HG03378 (cell line): ENCODE results near the gene PTPRD.

Experiments used
- ATAC-seq: cut with Tn5 transposase; IDR thresholded peaks from one replicate; pipeline ENCODE4 v1.9.1; 2021; ENCODE audit warnings: mild to moderate bottlenecking, moderate library complexity; ENCODE audit not compliant: unreplicated experiment

PTPRD gene

GRCh38 chr9:9783211-9783610 lies 829.6 kb downstream of the PTPRD start:
- no peak for ATAC-seq

- no peak for ATAC-seq
Observed at GRCh38 chr9:9778293-9778692, 834.5 kb downstream of the PTPRD start.

- no peak for ATAC-seq
Observed at GRCh38 chr9:9774471-9774870, 838.3 kb downstream of the PTPRD start.

GRCh38 chr9:9771314-9771713 lies 841.5 kb downstream of the PTPRD start:
- ATAC-seq = no peak

GRCh38 chr9:9764821-9765220 lies 848.0 kb downstream of the PTPRD start:
- ATAC-seq = no peak

GRCh38 chr9:9754186-9754585 lies 858.6 kb downstream of the PTPRD start:
- ATAC-seq = no peak

GRCh38 chr9:9753266-9753665 lies 859.5 kb downstream of the PTPRD start:
- no peak for ATAC-seq

- no peak for ATAC-seq
Observed at GRCh38 chr9:9752722-9753121, 860.1 kb downstream of the PTPRD start.

- no peak for ATAC-seq
Observed at GRCh38 chr9:9751996-9752395, 860.8 kb downstream of the PTPRD start.

GRCh38 chr9:9750719-9751118 lies 862.1 kb downstream of the PTPRD start:
- no peak for ATAC-seq

GRCh38 chr9:9749591-9749990 lies 863.2 kb downstream of the PTPRD start:
- no peak for ATAC-seq

GRCh38 chr9:9747787-9748186 lies 865.0 kb downstream of the PTPRD start:
- ATAC-seq = no peak

- ATAC-seq = no peak
Observed at GRCh38 chr9:9746826-9747225, 866.0 kb downstream of the PTPRD start.

- ATAC-seq = no peak
Observed at GRCh38 chr9:9743822-9744221, 869.0 kb downstream of the PTPRD start.

GRCh38 chr9:9730174-9730573 lies 882.6 kb downstream of the PTPRD start:
- ATAC-seq = no peak

GRCh38 chr9:9729082-9729481 lies 883.7 kb downstream of the PTPRD start:
- no peak for ATAC-seq

- no peak for ATAC-seq
Observed at GRCh38 chr9:9719373-9720112, 893.3 kb downstream of the PTPRD start.

GRCh38 chr9:9718691-9719090 lies 894.1 kb downstream of the PTPRD start:
- ATAC-seq = no peak

- ATAC-seq = no peak
Observed at GRCh38 chr9:9679433-9679832, 933.4 kb downstream of the PTPRD start.

- ATAC-seq = no peak
Observed at GRCh38 chr9:9674461-9674860, 938.3 kb downstream of the PTPRD start.

GRCh38 chr9:9670454-9670853 lies 942.3 kb downstream of the PTPRD start:
- ATAC-seq = no peak

GRCh38 chr9:9645006-9645405 lies 967.8 kb downstream of the PTPRD start:
- ATAC-seq = no peak

- no peak for ATAC-seq
Observed at GRCh38 chr9:9631284-9631683, 981.5 kb downstream of the PTPRD start.
